Left lung (tissue), 10 donors: Measurements from ENCODE around the gene SEPTIN10. TPM values are rescaled to one million over a fixed set of nuclear protein-coding genes. Genes with fewer than 3 reads are reported as not detected.

Experiments used
- ATAC-seq: fragments of 200-7000 bp; cut with Tn5 transposase; one replicate; pipeline ENCODE4 v1.9.1; 2020; ENCODE audit warnings: moderate library complexity
- DNase-seq, 4 donors: peaks; one replicate each; pipeline ENCODE4 v3.0.0-alpha.2; 2013 to 2020
- H3K27ac ChIP-seq, 2 donors: fragments of 200-600 bp; sonication (generic) in 1 of 2; one replicate each; pipeline versions ENCODE4 v1.5.0 to v1.8.0; 2020 to 2021
- H3K27me3 ChIP-seq, 2 donors: fragments of 200-600 bp; sonication (generic) in 1 of 2; one replicate each; pipeline versions ENCODE4 v1.5.0 to v1.8.0; 2020 to 2021
- H3K36me3 ChIP-seq, 2 donors: fragments of 200-600 bp; sonication (generic) in 1 of 2; one replicate each; pipeline versions ENCODE4 v1.5.0 to v1.8.0; 2020 to 2021
- H3K4me1 ChIP-seq, 2 donors: fragments of 200-600 bp; one replicate each; pipeline ENCODE4 v1.8.0; 2021
- H3K4me3 ChIP-seq, 2 donors: fragments of 200-600 bp; sonication (generic) in 1 of 2; one replicate each; pipeline versions ENCODE4 v1.5.0 to v1.8.0; 2020 to 2021; ENCODE audit warnings: mild to moderate bottlenecking in 1 of 2
- H3K9me3 ChIP-seq, 2 donors: fragments of 200-600 bp; sonication (generic) in 1 of 2; one replicate each; pipeline versions ENCODE4 v1.5.0 to v1.8.0; 2020 to 2021
- CTCF ChIP-seq, 2 donors: fragments of 200-600 bp; sonication (generic) in 1 of 2; IDR thresholded peaks; one replicate each; pipeline versions ENCODE4 v1.5.0 to v1.8.0; 2021; ENCODE audit warnings: antibody characterized with exemption in 2 of 2
- intact Hi-C, 2 donors: fragments of 100-400 bp; cut with DNase I; formaldehyde crosslinking; loops; one replicate each; pipeline versions ENCODE4 v1.11.2 to v1.14.2; 2022
- polyA plus RNA-seq, 6 donors: library from polyadenylated mRNA; unstranded; fragments of 120-200 nt; gene quantifications; one replicate each; pipeline ENCODE4 v1.2.1, GENCODE V29; 2013; ENCODE audit not compliant: insufficient read length in 6 of 6
- total RNA-seq, 2 donors: library from RNA; stranded (reverse); fragmentation: NEBNext Ultra II Directional; extraction: Animal tissue kit (Norgen Biotek cat#: 25700); gene quantifications; one replicate each; pipeline ENCODE4 v1.2.1, GENCODE V29; 2021
- donor health status: DM: no; HTN: yes; CAD: no.
- donor health status: DM: no; HTN: no; CAD: no.

The SEPTIN10 gene
- total and polyA plus RNA-seq, 8 donors = 66.6 to 152 (median 130) TPM

DNA sequence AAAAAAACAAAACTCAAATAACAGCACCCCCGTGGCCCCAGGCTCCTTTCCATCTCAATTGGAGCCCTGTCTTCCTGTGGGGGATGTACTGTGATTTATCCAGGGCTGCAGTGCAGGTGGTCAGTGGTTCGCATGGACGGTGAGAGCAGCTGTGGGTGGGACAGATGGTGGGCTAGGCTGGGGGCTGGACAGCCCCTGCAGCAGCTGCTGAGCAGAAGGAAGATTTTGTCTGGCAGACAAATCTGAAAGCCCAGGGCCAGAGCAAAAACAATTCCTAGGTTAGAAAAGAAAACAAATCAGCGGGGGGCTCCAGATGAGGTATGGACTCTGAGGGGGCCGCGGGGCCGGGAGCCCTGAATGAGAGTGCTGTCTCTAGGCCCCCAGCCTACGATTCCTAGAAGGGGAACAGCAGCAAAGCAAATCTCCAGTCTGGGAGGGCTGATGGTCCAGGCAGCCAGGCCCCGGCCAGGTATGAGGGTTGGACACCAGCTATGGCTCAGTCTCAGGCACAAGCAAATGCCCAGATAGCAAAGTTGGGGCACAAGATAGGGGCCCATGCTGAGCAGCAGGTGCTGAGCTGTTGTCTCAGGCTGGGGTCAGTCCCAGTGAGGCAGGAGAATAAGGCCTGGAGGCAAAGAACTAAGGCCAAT, 45.8 kb upstream of the SEPTIN10 start:
- Histone ChIP-seq H3K4me3 (no peak overlapping the region), H3K27ac (no peak overlapping the region), H3K36me3 (no peaks in the 10 kb centered on the region), H3K27me3 (no peaks in the 10 kb centered on the region), H3K4me1 (no peaks in the 10 kb centered on the region), H3K9me3 (no peaks in the 10 kb centered on the region)
- DNase-seq = no peak
- intact Hi-C loops = no loop called here
- TF ChIP-seq CTCF (IDR thresholded peaks at IDR 0.05) = no peak
- ATAC-seq = no peak

DNA sequence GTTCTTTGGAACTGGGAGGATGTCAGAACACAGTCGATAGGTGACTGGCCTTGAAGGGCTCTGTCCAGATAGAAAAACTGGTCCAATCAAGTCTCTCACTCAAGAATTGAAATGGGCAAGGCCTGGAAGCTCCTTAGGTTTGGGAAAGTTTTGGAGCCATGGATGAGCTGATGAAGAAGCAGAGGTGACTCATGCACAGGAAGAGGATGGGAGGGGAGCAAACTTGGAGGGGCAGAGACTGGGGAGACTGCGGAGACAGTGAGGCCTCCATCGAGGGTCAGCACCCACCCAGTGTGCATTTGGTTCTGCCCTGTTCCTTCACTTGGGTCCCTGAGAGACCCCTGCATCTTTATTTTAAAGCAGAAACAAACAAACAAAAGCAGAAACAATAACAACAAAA, 41.5 kb upstream of the SEPTIN10 start:
- TF ChIP-seq CTCF (IDR thresholded peaks at IDR 0.05) = no peak
- H3K4me1 ChIP-seq = no peaks in the 10 kb centered on the region
- intact Hi-C loops = no loop called here
- H3K36me3 ChIP-seq = no peaks in the 10 kb centered on the region
- H3K27ac ChIP-seq = no peak overlapping the region
- no peaks in the 10 kb centered on the region for H3K9me3 ChIP-seq
- no peak for DNase-seq
- no peak for ATAC-seq
- H3K27me3 ChIP-seq = no peaks in the 10 kb centered on the region
- H3K4me3 ChIP-seq = no peak overlapping the region

DNA sequence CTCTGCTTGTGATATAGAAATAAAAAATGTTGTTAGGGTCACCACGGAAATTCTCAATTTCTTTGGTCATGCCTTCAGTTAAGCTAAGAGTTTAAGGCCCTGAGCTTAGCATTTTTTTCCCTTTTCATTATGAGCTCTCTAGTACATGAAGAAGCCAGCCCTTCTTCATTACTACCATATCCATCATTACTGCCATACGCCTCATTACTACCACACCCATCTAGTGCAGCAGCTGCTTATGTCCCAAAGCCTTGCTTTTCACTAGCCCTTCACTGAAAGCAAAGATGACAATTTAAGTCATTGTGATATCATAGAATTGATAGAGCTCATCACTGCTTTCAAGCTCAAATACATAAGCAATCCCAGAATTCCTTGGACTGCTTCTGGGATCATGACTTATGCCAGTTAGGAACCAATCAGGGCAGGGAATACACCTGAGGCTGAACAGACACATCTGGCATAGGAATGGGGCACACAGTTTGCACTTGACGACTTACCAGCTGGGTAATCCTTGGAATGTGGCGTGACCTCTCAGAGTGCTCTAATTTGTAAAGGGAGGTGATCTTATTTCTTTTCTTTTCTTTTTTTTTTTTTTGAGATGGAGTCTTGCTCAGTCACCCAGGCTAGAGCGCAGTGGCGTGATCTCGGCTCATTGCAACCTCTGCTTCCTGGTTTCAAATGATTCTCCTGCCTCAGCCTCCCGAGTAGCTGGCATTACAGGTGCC, 40.7 kb upstream of the SEPTIN10 start:
- H3K9me3 ChIP-seq = no peaks in the 10 kb centered on the region
- H3K27me3 ChIP-seq = no peaks in the 10 kb centered on the region
- TF ChIP-seq CTCF (IDR thresholded peaks at IDR 0.05) = no peak
- ATAC-seq = no peak
- no peak for DNase-seq
- H3K36me3 ChIP-seq = no peaks in the 10 kb centered on the region
- H3K4me3 ChIP-seq = no peak overlapping the region
- intact Hi-C loops = no loop called here
- H3K4me1 ChIP-seq = no peaks in the 10 kb centered on the region
- H3K27ac ChIP-seq = no peak overlapping the region

- intact Hi-C loops = no loop called here
- Histone ChIP-seq H3K27me3 (no peaks in the 10 kb centered on the region), H3K4me3 (no peak overlapping the region), H3K4me1 (peaks cover 2% of the 10 kb centered on the region in 2 donors), H3K27ac (no peak overlapping the region), H3K9me3 (no peaks in the 10 kb centered on the region), H3K36me3 (no peaks in the 10 kb centered on the region)
- TF ChIP-seq CTCF (IDR thresholded peaks at IDR 0.05) = no peak
- DNase-seq (no peak), ATAC-seq (no peak)
Measured at GRCh38 chr2:109649736-109650695, 36.2 kb upstream of the SEPTIN10 start.
